Upper lobe of right lung (tissue), 1 donor: ENCODE measurements around the gene HOXC4. TPM values are rescaled to one million over a fixed set of nuclear protein-coding genes. Genes with fewer than 3 reads are reported as not detected.

Source experiments
- ATAC-seq: fragments of 200-7000 bp; cut with Tn5 transposase; one replicate; pipeline ENCODE4 v1.9.1; 2020; ENCODE audit warnings: mild to moderate bottlenecking, moderate library complexity
- DNase-seq: peaks from one replicate; pipeline ENCODE4 v3.0.0-alpha.2; 2020
- H3K27ac ChIP-seq: fragments of 200-600 bp; one replicate; pipeline ENCODE4 v1.8.0; 2022
- H3K27me3 ChIP-seq: fragments of 200-600 bp; one replicate; pipeline ENCODE4 v1.8.0; 2022; ENCODE audit warnings: mild to moderate bottlenecking
- H3K36me3 ChIP-seq: fragments of 200-600 bp; one replicate; pipeline ENCODE4 v1.8.0; 2022
- H3K4me1 ChIP-seq: fragments of 200-600 bp; one replicate; pipeline ENCODE4 v1.8.0; 2022
- H3K4me3 ChIP-seq: fragments of 200-600 bp; one replicate; pipeline ENCODE4 v1.8.0; 2022; ENCODE audit warnings: mild to moderate bottlenecking
- H3K9me3 ChIP-seq: fragments of 200-600 bp; one replicate; pipeline ENCODE4 v1.8.0; 2022
- intact Hi-C: fragments of 100-400 bp; cut with DNase I; formaldehyde crosslinking; loops from one replicate; pipeline ENCODE4 v1.11.0; 2022
- total RNA-seq: library from RNA; stranded (reverse); fragmentation: NEBNext Ultra II Directional; extraction: Animal tissue kit (Norgen Biotek cat#: 25700); gene quantifications from one replicate; pipeline ENCODE4 v1.2.1, GENCODE V29; 2021
- TF ChIP-seq, protein P1 (sequence below): fragments of 200-600 bp; IDR thresholded peaks from one replicate; pipeline ENCODE4 v1.8.0; 2022; ENCODE audit warnings: antibody characterized with exemption
- donor health status: DM: no; HTN: yes; CAD: no; lungs with severe emphysema.

Gene HOXC4
- total RNA-seq, 1 donor from 2014 or later = 0.61 TPM

DNA sequence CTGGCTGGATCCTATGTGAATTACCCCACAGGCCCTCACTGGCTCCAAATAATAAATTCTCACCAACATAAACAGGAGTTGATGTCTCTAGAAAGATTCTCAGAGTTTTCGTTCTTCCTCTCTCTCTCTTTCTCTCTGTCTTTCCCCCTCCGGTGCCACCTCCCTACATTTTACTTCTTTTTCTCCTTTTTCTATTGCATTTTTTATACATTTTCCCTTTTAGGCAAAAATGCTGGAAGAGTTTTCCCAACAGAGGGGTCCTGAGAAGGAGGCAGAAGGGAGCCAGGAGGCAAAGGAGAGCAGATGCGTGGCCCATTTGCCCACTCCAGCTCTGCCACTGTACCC, 26.2 kb upstream of the HOXC4 start:
- TF ChIP-seq, protein P1, sequence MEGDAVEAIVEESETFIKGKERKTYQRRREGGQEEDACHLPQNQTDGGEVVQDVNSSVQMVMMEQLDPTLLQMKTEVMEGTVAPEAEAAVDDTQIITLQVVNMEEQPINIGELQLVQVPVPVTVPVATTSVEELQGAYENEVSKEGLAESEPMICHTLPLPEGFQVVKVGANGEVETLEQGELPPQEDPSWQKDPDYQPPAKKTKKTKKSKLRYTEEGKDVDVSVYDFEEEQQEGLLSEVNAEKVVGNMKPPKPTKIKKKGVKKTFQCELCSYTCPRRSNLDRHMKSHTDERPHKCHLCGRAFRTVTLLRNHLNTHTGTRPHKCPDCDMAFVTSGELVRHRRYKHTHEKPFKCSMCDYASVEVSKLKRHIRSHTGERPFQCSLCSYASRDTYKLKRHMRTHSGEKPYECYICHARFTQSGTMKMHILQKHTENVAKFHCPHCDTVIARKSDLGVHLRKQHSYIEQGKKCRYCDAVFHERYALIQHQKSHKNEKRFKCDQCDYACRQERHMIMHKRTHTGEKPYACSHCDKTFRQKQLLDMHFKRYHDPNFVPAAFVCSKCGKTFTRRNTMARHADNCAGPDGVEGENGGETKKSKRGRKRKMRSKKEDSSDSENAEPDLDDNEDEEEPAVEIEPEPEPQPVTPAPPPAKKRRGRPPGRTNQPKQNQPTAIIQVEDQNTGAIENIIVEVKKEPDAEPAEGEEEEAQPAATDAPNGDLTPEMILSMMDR = no peak
- Histone ChIP-seq H3K4me3 (no peak overlapping the region), H3K27ac (no peak overlapping the region), H3K36me3 (no peaks in the 10 kb centered on the region), H3K9me3 (no peaks in the 10 kb centered on the region), H3K4me1 (no peaks in the 10 kb centered on the region), H3K27me3 (peaks cover 92% of the 10 kb centered on the region)
- intact Hi-C loops = no loop called here
- ATAC-seq = no peak
- DNase-seq = no peak

DNA sequence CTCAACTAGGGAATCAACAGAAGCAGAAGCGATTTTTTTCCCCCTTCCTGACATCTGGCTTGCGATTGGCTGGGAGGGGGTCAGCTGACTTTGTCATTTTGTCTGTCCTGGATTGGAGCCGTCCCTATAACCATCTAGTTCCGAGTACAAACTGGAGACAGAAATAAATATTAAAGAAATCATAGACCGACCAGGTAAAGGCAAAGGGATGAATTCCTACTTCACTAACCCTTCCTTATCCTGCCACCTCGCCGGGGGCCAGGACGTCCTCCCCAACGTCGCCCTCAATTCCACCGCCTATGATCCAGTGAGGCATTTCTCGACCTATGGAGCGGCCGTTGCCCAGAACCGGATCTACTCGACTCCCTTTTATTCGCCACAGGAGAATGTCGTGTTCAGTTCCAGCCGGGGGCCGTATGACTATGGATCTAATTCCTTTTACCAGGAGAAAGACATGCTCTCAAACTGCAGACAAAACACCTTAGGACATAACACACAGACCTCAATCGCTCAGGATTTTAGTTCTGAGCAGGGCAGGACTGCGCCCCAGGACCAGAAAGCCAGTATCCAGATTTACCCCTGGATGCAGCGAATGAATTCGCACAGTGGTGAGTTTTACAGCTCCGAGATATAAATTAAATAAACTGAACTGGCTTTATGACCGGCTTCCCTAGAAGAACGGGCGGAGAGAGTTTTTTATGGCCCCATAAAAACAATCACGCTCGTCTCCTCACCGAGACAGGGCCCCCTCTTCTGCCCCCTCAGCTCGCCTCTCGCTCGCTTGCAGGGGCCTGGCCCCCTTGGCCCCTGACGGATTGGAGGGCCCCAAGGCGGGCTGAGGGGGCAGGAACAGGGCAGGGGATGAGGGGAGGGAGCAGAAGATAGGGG, 25.1 kb upstream of the HOXC4 start, which contains the start of gene HOXC6:
TSS of gene HOXC6 (plus strand) at position 127 of the 888 bp plus-strand sequence. CDS start at position 209, 82 bp downstream.
- ATAC-seq (no peak), DNase-seq (no peak)
- H3K36me3 ChIP-seq = no peaks in the 10 kb centered on the region
- peaks cover 92% of the 10 kb centered on the region for H3K27me3 ChIP-seq
- no peak within 1 kb of the TSS for H3K27ac ChIP-seq
- H3K9me3 ChIP-seq = no peaks in the 10 kb centered on the region
- no peaks in the 10 kb centered on the region for H3K4me1 ChIP-seq
- intact Hi-C loops = no loop called here
- H3K4me3 ChIP-seq = peak within 1 kb of the TSS; percentile 36
- TF ChIP-seq, protein P1 = no peak

DNA sequence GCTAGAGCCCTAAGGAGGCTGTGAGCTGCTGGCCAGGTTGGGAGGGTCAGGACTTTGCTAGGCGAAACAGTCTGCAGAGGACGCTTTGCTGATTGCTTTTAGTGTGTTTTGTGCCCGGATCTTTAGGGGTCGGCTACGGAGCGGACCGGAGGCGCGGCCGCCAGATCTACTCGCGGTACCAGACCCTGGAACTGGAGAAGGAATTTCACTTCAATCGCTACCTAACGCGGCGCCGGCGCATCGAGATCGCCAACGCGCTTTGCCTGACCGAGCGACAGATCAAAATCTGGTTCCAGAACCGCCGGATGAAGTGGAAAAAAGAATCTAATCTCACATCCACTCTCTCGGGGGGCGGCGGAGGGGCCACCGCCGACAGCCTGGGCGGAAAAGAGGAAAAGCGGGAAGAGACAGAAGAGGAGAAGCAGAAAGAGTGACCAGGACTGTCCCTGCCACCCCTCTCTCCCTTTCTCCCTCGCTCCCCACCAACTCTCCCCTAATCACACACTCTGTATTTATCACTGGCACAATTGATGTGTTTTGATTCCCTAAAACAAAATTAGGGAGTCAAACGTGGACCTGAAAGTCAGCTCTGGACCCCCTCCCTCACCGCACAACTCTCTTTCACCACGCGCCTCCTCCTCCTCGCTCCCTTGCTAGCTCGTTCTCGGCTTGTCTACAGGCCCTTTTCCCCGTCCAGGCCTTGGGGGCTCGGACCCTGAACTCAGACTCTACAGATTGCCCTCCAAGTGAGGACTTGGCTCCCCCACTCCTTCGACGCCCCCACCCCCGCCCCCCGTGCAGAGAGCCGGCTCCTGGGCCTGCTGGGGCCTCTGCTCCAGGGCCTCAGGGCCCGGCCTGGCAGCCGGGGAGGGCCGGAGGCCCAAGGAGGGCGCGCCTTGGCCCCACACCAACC, 23.9 kb upstream of the HOXC4 start:
- intact Hi-C loops = no loop called here
- Histone ChIP-seq H3K27ac (no peak overlapping the region), H3K4me3 (peak overlapping the region; percentile 4), H3K27me3 (peaks cover 90% of the 10 kb centered on the region), H3K9me3 (no peaks in the 10 kb centered on the region), H3K36me3 (no peaks in the 10 kb centered on the region), H3K4me1 (no peaks in the 10 kb centered on the region)
- ATAC-seq (no peak), DNase-seq (no peak)
- TF ChIP-seq, protein P1 = no peak

DNA sequence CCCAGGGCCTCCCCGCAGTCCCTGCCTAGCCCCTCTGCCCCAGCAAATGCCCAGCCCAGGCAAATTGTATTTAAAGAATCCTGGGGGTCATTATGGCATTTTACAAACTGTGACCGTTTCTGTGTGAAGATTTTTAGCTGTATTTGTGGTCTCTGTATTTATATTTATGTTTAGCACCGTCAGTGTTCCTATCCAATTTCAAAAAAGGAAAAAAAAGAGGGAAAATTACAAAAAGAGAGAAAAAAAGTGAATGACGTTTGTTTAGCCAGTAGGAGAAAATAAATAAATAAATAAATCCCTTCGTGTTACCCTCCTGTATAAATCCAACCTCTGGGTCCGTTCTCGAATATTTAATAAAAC, 23.2 kb upstream of the HOXC4 start:
- Histone ChIP-seq H3K4me1 (no peaks in the 10 kb centered on the region), H3K36me3 (no peaks in the 10 kb centered on the region), H3K27me3 (peaks cover 89% of the 10 kb centered on the region), H3K27ac (peak overlapping the region; percentile 61), H3K9me3 (no peaks in the 10 kb centered on the region), H3K4me3 (no peak overlapping the region)
- ATAC-seq (no peak), DNase-seq (no peak)
- TF ChIP-seq, protein P1 = no peak
- intact Hi-C loops = no loop called here

DNA sequence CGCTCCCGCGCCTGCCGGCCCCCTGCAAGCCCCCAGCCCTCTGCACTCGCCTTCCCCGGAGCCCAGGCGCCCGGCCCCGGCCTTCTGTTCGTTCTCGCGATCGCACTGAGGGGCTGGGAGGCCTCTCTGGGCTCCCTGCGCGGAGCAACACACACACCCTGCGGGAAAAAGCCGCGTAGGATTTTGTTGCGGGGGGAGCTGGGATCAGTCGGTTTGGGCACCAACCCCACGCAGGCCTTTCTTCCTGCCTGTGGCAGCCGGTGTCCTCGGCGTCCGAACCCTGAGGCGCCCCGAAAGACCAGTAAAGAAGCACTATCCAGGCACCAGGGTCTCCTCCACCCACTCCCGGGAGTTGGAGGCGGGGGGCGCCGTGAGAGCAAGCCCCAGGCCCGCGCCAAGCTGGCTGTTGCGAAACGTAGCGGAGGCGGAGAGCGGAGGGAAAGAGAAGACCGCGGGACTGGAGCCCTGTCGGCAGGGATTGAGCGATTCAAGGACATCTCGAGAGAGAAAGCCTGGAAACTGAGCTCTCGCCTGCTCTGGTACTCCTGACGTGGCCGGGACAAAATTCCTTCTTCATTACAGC, 22.7 kb upstream of the HOXC4 start:
- Histone ChIP-seq H3K27ac (peak overlapping the region; percentile 61), H3K4me1 (no peaks in the 10 kb centered on the region), H3K36me3 (no peaks in the 10 kb centered on the region), H3K9me3 (no peaks in the 10 kb centered on the region), H3K4me3 (peak overlapping the region; percentile 28), H3K27me3 (peaks cover 91% of the 10 kb centered on the region)
- ATAC-seq = no peak
- TF ChIP-seq, protein P1 = no peak
- intact Hi-C loops = no loop called here
- peak; percentile 58 for DNase-seq
